GM12872 (cell line): Measurements from ENCODE around the gene ADRM1.

Experiments
- TF ChIP-seq, protein P1 (sequence below): IDR thresholded peaks from 3 replicates; pipeline ENCODE4 v1.5.1; 2011; ENCODE audit warnings: low read depth, mild to moderate bottlenecking, low read length, moderate library complexity; ENCODE audit not compliant: insufficient read depth

ADRM1 gene

DNA sequence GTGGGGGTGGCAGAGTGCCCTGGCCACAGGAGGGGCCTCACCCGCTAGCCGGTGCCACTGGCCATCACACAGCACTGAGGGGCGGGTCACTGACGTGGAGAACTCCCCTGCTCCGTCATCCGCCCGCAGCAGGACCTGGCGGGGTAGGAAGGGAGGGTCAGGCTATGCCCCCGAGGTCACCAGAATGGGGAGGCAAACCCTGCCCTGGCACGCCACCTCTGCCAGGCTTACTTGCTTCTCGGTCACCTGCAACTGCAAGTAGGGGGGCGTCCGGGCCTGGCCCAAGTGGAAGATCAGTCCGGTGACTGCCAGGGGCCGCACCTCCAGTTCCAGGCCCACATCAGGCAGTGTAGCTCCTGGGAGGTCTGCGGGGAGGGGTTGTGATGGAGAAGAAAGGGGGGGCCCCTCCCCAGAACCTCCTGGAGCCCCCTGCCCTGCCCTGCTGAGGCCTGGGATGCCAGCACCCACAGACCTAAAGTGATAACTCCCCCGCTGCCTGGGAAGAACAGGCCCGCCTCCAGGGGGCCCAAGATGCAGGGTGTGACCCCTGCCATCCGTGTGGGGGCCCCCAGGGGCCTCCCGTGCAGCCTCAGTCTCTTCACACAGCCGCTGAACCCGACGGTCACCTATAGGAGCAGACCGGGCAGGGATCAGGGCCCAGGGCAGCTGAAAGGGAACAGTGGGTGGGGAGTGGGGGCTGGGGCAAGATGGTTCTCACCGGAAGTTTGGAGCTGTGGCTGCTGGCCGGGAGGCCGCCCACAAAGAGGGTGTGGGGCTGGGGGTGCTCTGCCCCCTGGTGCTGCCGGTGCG lies 7.4 kb downstream of the ADRM1 start:
- TF ChIP-seq, protein P1, sequence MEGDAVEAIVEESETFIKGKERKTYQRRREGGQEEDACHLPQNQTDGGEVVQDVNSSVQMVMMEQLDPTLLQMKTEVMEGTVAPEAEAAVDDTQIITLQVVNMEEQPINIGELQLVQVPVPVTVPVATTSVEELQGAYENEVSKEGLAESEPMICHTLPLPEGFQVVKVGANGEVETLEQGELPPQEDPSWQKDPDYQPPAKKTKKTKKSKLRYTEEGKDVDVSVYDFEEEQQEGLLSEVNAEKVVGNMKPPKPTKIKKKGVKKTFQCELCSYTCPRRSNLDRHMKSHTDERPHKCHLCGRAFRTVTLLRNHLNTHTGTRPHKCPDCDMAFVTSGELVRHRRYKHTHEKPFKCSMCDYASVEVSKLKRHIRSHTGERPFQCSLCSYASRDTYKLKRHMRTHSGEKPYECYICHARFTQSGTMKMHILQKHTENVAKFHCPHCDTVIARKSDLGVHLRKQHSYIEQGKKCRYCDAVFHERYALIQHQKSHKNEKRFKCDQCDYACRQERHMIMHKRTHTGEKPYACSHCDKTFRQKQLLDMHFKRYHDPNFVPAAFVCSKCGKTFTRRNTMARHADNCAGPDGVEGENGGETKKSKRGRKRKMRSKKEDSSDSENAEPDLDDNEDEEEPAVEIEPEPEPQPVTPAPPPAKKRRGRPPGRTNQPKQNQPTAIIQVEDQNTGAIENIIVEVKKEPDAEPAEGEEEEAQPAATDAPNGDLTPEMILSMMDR, result no peak

DNA sequence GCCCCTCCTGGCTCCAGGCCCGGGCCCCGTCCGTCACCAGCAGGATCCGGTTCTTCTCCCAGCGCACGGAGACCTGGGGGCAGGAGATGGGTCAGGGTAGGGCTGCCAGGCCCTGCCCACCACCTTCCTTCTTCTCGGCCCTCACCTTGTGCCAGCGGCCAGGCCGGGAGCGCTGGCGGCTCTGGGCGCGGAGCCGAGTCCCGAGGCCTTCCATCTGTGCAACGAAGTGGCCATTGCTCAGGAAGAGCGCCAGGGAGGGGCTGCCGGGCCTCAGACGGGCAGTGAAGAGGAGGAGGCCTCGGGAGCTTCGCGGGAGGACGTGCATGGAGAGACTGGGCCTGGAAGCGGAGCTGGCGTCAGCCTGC lies 7.9 kb downstream of the ADRM1 start:
- TF ChIP-seq, protein P1, result no peak

DNA sequence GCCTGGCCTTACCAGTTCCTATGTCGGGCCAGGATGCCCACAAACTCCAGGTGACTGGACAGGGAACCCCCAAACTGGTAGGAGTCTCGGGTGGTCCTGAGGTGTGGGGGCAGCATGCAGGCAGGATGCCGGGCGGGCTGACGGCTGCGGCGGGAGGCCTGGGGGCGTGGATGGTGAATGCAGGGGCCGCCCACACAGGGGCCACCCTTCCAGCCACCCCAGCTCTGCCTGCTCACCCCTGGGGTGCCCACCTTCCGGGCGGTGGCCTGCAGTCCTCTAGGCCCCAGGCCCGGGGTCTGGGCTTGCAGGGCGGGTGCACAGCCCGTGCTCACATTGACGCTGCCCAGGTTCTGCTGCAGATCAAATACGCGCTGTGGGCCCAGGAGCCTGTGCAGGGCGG lies 8.4 kb downstream of the ADRM1 start:
- TF ChIP-seq, protein P1, result no peak

DNA sequence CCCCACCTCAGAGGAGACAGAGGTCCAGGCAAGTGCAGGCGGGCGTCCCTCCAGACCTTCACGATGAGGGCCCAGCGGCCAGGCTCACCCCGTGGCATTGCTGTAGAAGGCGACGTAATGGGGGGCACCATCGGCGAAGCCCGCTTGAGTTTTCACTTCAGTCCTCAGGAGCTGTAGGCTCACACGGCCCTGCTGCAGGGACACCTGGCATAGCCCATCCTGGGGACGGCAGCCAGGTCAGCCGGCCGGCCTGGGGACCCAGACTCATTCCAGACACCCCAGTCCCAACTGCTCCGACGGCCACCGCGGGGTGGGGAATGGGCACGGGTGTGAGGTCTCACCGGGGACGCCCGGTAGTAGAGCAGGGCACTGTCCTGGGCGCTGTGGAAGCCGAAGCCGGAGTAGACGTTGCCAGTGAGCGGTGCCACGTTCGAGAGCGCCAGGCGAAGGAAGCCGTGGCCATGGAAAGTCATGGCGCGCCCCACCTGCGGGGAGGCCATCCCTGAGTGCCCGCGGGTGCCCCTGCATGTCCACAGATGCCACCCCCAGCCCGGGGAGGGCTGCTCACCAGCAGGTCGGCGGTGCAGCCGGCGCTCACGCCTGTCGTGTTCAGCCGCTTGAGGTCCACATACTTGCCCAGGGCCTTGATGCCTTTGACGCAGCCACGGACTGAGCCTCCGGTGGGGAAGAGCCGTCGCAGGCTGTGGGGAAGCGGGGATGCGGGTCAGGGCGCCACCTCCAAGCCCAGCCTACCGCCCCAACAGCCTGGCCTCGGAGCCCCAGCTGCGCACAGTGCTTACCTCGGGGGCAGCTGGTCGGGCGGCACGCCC lies 9.2 kb downstream of the ADRM1 start:
- TF ChIP-seq, protein P1, result no peak

DNA sequence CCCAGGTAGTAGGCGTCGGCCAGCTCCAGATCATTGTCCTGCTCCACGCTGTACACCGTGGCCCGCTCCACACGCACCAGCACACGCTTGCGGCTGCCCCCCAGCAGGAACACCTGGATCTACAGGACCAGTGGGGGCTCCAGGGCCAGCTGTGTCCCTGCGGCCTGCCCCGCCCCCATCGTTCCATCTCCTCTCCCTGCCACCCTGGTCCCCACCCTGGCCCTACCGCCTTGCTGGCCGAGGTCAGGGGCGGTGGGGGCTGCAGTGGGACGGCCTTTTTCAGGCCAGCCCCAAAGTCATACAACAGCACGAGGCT lies 9.8 kb downstream of the ADRM1 start:
- TF ChIP-seq, protein P1, result no peak

DNA sequence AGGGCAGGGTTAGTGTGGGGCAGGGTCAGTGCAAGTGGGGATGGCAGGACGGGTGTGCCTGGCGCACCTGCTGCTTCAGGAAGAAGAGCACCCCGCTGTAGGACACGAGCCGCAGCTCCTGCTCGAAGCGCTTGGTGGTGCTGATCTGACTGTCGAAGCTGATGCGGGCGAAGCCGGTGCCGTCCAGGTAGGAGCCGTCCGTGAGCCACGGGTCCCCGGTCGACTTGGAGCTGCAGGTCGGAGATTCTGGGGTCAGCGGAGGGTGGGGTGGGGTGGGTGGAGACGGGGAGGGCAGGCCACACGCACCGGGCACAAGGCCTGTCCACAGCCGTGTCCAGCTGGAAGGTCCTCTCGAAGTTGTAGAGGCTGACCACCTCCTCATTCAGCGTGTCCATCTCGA lies 10.2 kb downstream of the ADRM1 start:
- TF ChIP-seq, protein P1, result no peak

- TF ChIP-seq, protein P1, result no peak
Measured at GRCh38 chr20:62313460-62314338, 10.9 kb downstream of the ADRM1 start.
